Astrocyte (in vitro differentiated cells and primary cell): ENCODE data around the gene ACAA2. TPM values are rescaled to one million over a fixed set of nuclear protein-coding genes. Genes with fewer than 3 reads are reported as not detected.
A peak's percentile ranks its signal among the peaks of the same experiment; 100 is the strongest.

ENCODE experiments used
- DNase-seq: peaks from one replicate; pipeline ENCODE4 v3.0.0-alpha.2; 2010; ENCODE audit warnings: low read depth
- FAIRE-seq: peaks from 2 replicates; lab custom pipeline; 2011; peaks lifted over from hg19 to GRCh38; lab: Jason Lieb, UNC
- H2AFZ ChIP-seq: 2 replicates; pipeline ENCODE4 v1.6.0; 2012; ENCODE audit warnings: low read depth, low read length, inconsistent platforms
- H3K27ac ChIP-seq: 2 replicates; pipeline ENCODE4 v1.5.1; 2011; ENCODE audit warnings: low read depth, low read length, inconsistent platforms
- H3K27me3 ChIP-seq: 2 replicates; pipeline ENCODE4 v1.6.0; 2011; ENCODE audit warnings: low read length, inconsistent platforms; ENCODE audit not compliant: insufficient read depth
- H3K36me3 ChIP-seq: 2 replicates; pipeline ENCODE4 v1.5.1; 2011; ENCODE audit warnings: low read length, inconsistent platforms; ENCODE audit not compliant: insufficient read depth
- H3K4me1 ChIP-seq: 2 replicates; pipeline ENCODE4 v1.5.1; 2011; ENCODE audit warnings: low read length, inconsistent platforms; ENCODE audit not compliant: insufficient read depth
- H3K4me2 ChIP-seq: 2 replicates; pipeline ENCODE4 v1.6.0; 2012; ENCODE audit warnings: low read length, inconsistent platforms
- H3K4me3 ChIP-seq: 2 replicates; pipeline ENCODE4 v1.5.1; 2011; ENCODE audit warnings: low read depth, mild to moderate bottlenecking, low read length, inconsistent platforms; ENCODE audit not compliant: insufficient read depth
- H3K79me2 ChIP-seq: 2 replicates; pipeline ENCODE4 v1.6.0; 2012; ENCODE audit warnings: mild to moderate bottlenecking, low read length, inconsistent platforms; ENCODE audit not compliant: insufficient read depth
- H3K9ac ChIP-seq: 2 replicates; pipeline ENCODE4 v1.6.0; 2012; ENCODE audit warnings: mild to moderate bottlenecking, low read length, inconsistent platforms
- H3K9me3 ChIP-seq: 2 replicates; pipeline ENCODE4 v1.5.1; 2012; ENCODE audit warnings: low read depth, mild to moderate bottlenecking, low read length, inconsistent platforms; ENCODE audit not compliant: insufficient read depth
- H4K20me1 ChIP-seq: 2 replicates; pipeline ENCODE4 v1.6.0; 2012; ENCODE audit warnings: low read length, inconsistent platforms; ENCODE audit not compliant: insufficient read depth
- H3K27ac Mint-ChIP-seq: one replicate; pipeline ENCODE4 v1.8.0; 2021; ENCODE audit warnings: mild to moderate bottlenecking, mixed read lengths; ENCODE audit not compliant: unreplicated experiment
- H3K27me3 Mint-ChIP-seq: one replicate; pipeline ENCODE4 v1.8.0; 2021; ENCODE audit warnings: low read depth, mixed read lengths; ENCODE audit not compliant: unreplicated experiment
- H3K36me3 Mint-ChIP-seq: one replicate; pipeline ENCODE4 v1.8.0; 2021; ENCODE audit warnings: low read depth, mixed read lengths; ENCODE audit not compliant: unreplicated experiment
- H3K4me1 Mint-ChIP-seq: one replicate; pipeline ENCODE4 v1.8.0; 2021; ENCODE audit warnings: low read depth, mixed read lengths; ENCODE audit not compliant: unreplicated experiment
- H3K4me3 Mint-ChIP-seq: one replicate; pipeline ENCODE4 v1.8.0; 2021; ENCODE audit warnings: mild to moderate bottlenecking, moderate library complexity, mixed read lengths; ENCODE audit not compliant: unreplicated experiment
- H3K9me3 Mint-ChIP-seq: one replicate; pipeline ENCODE4 v1.8.0; 2021; ENCODE audit warnings: mild to moderate bottlenecking, mixed read lengths; ENCODE audit not compliant: unreplicated experiment
- EZH2 ChIP-seq: IDR thresholded peaks from 2 replicates; pipeline ENCODE4 v1.6.1; 2012; ENCODE audit warnings: mild to moderate bottlenecking, low read length, inconsistent platforms; ENCODE audit not compliant: insufficient read depth
- total RNA-seq: library from RNA; stranded (reverse); gene quantifications from 2 replicates; pipeline ENCODE4 v1.2.1, GENCODE V29; 2021
- TF ChIP-seq, protein P1 (sequence below): IDR thresholded peaks from 2 replicates; pipeline ENCODE4 v1.5.1; 2011; ENCODE audit warnings: low read depth, mild to moderate bottlenecking, inconsistent platforms, low read length, moderate library complexity; ENCODE audit not compliant: insufficient read depth

The ACAA2 gene
- total RNA-seq, 1 donor from 2014 or later, result 66.4 TPM

DNA sequence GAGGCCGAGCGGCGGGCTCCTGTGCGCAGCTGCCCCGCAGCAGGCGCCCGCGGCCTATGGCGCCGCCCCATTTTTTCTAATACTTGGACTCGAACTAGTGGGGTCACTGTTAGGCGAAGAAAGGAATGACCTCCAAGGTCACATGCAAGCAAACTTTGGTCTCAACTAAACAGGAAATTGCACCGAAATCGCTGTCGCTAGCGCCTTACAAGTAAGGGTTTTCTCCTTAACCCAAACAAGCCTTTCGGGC is 339 bp downstream of the ACAA2 start:
- Histone ChIP-seq H3K4me1 (peaks cover 14% of the 10 kb centered on the region), H3K4me3 (peak overlapping the region; percentile 79), H4K20me1 (no peaks in the 10 kb centered on the region), H3K27me3 (no peaks in the 10 kb centered on the region), H3K36me3 (no peaks in the 10 kb centered on the region), H3K9me3 (no peaks in the 10 kb centered on the region), H3K79me2 (peaks cover 44% of the 10 kb centered on the region), H3K4me2 (peak overlapping the region; percentile 93), H3K27ac (peak overlapping the region; percentile 92), H3K9ac (peak overlapping the region; percentile 94), H2AFZ (peak overlapping the region; percentile 79)
- Mint-ChIP-seq H3K4me3 (peak overlapping the region; percentile 99), H3K36me3 (peaks cover 20% of the 10 kb centered on the region), H3K4me1 (peaks cover 13% of the 10 kb centered on the region), H3K27me3 (no peaks in the 10 kb centered on the region), H3K27ac (peak overlapping the region; percentile 78), H3K9me3 (peaks cover 18% of the 10 kb centered on the region)
- DNase-seq (no peak), FAIRE-seq (no peak)
- TF ChIP-seq EZH2, result no peak
- TF ChIP-seq, protein P1, sequence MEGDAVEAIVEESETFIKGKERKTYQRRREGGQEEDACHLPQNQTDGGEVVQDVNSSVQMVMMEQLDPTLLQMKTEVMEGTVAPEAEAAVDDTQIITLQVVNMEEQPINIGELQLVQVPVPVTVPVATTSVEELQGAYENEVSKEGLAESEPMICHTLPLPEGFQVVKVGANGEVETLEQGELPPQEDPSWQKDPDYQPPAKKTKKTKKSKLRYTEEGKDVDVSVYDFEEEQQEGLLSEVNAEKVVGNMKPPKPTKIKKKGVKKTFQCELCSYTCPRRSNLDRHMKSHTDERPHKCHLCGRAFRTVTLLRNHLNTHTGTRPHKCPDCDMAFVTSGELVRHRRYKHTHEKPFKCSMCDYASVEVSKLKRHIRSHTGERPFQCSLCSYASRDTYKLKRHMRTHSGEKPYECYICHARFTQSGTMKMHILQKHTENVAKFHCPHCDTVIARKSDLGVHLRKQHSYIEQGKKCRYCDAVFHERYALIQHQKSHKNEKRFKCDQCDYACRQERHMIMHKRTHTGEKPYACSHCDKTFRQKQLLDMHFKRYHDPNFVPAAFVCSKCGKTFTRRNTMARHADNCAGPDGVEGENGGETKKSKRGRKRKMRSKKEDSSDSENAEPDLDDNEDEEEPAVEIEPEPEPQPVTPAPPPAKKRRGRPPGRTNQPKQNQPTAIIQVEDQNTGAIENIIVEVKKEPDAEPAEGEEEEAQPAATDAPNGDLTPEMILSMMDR, result no peak

DNA sequence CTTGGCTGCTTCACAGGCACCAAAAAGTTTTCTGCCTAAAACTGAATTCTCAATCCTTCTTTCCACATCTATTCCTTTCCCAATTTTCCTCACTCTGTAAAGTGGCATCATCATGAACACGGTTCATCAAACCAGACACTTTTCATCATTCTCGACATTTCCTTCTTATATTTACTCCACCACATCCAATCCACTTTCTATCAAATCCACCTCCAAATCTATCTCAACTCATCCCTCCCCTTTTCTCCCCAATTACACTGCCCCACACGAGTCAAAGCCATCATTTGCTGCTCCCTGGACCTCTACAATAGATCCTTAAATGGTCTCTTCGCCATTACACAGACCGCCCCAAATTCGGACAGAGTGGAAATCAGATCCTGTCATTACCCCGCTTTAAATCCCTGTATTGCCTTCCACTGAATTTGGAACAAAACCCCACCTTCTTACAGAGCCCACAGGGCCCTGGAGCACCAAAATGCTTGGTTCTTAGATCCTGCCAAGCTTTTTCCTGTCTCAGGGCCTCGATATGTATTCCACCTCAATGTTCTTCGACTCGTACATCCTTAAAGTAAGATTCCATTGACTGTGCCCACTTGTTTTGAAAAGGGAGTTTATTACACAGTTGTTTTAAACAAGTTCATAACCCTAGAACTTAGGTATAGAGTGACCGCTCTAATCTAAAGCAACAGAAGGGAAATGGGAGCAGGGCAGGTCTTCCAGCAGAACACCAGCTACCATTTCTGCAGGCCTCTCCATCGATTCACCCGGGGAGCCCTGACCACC is 856 bp downstream of the ACAA2 start:
- peak overlapping the region; percentile 94 for H3K9ac ChIP-seq
- peaks cover 13% of the 10 kb centered on the region for H3K4me1 Mint-ChIP-seq
- H3K27me3 ChIP-seq, result no peaks in the 10 kb centered on the region
- peaks cover 4% of the 10 kb centered on the region for H4K20me1 ChIP-seq
- peak overlapping the region; percentile 93 for H3K4me2 ChIP-seq
- peaks cover 49% of the 10 kb centered on the region for H3K79me2 ChIP-seq
- peak; percentile 49 for FAIRE-seq
- H2AFZ ChIP-seq, result peak overlapping the region; percentile 79
- H3K4me3 ChIP-seq, result peak overlapping the region; percentile 79
- TF ChIP-seq, protein P1, result no peak
- no peak for TF ChIP-seq EZH2
- H3K4me1 ChIP-seq, result peaks cover 14% of the 10 kb centered on the region
- peaks cover 18% of the 10 kb centered on the region for H3K9me3 Mint-ChIP-seq
- H3K36me3 ChIP-seq, result no peaks in the 10 kb centered on the region
- DNase-seq, result peak; percentile 24
- peak overlapping the region; percentile 2 for H3K27ac Mint-ChIP-seq
- H3K36me3 Mint-ChIP-seq, result peaks cover 17% of the 10 kb centered on the region
- H3K27ac ChIP-seq, result peak overlapping the region; percentile 92
- no peaks in the 10 kb centered on the region for H3K9me3 ChIP-seq
- H3K4me3 Mint-ChIP-seq, result peak overlapping the region; percentile 99
- H3K27me3 Mint-ChIP-seq, result no peaks in the 10 kb centered on the region
